ENCODE results near the gene KRTAP3-3.
"Not testable (repeated sequence)": the region's sequence is repeated elsewhere in the genome, so short reads cannot be mapped to it uniquely, and the experiment has no call there.

Gene KRTAP3-3

GRCh38 chr17:40993839-40994238 is at the start of gene KRTAP3-3:
KRTAP3-3 (minus strand) TSS chr17:40994164; CDS start chr17:40994097, 67 bp downstream.
- DNase-seq (ENCODE audit: low spot score), result no peak

GRCh38 chr17:41042953-41043352 is 49.0 kb upstream of the KRTAP3-3 start:
- DNase-seq (ENCODE audit: low spot score), result no peak

- not testable (repeated sequence) for DNase-seq (ENCODE audit: low spot score)
Observed at GRCh38 chr17:41040783-41041571, 47.0 kb upstream of the KRTAP3-3 start, which contains the start of gene KRTAP1-1. KRTAP1-1 (minus strand) TSS chr17:41041450; CDS start chr17:41041397, 53 bp downstream.

GRCh38 chr17:41037853-41038350 is 43.9 kb upstream of the KRTAP3-3 start:
- no peak for DNase-seq (ENCODE audit: low spot score)

- not testable (repeated sequence) for DNase-seq (ENCODE audit: low spot score)
Observed at GRCh38 chr17:41034346-41034935, 40.5 kb upstream of the KRTAP3-3 start, which contains the start of gene KRTAP1-3. KRTAP1-3 (minus strand) TSS chr17:41034874; CDS start chr17:41034821, 53 bp downstream.

- no peak for DNase-seq (ENCODE audit: low spot score)
Observed at GRCh38 chr17:41029633-41030245, 35.8 kb upstream of the KRTAP3-3 start, which contains the start of gene KRTAP1-4. KRTAP1-4 (minus strand) TSS chr17:41030195; CDS start chr17:41030078, 117 bp downstream.

- no peak for DNase-seq (ENCODE audit: low spot score)
Observed at GRCh38 chr17:41026715-41027471, 32.9 kb upstream of the KRTAP3-3 start, which contains the start of gene KRTAP1-5. KRTAP1-5 (minus strand) TSS chr17:41027208; CDS start chr17:41027155, 53 bp downstream.

GRCh38 chr17:41024697-41025096 is 30.7 kb upstream of the KRTAP3-3 start:
- DNase-seq (ENCODE audit: low spot score), result no peak

GRCh38 chr17:41020336-41020735 is 26.4 kb upstream of the KRTAP3-3 start:
- DNase-seq (ENCODE audit: low spot score), result no peak

GRCh38 chr17:41019415-41019814 is 25.5 kb upstream of the KRTAP3-3 start:
- no peak for DNase-seq (ENCODE audit: low spot score)

GRCh38 chr17:41018541-41018940 is 24.6 kb upstream of the KRTAP3-3 start:
- DNase-seq (ENCODE audit: low spot score), result no peak

- DNase-seq (ENCODE audit: low spot score), result no peak
Observed at GRCh38 chr17:41016578-41017215, 22.7 kb upstream of the KRTAP3-3 start.

GRCh38 chr17:41015454-41015853 is 21.5 kb upstream of the KRTAP3-3 start:
- DNase-seq (ENCODE audit: low spot score), result no peak

GRCh38 chr17:41013606-41014005 is 19.6 kb upstream of the KRTAP3-3 start:
- no peak for DNase-seq (ENCODE audit: low spot score)

- DNase-seq (ENCODE audit: low spot score), result no peak
Observed at GRCh38 chr17:41013181-41013580, 19.2 kb upstream of the KRTAP3-3 start.

GRCh38 chr17:41012326-41013120 is 18.6 kb upstream of the KRTAP3-3 start:
- DNase-seq (ENCODE audit: low spot score), result no peak

GRCh38 chr17:41010441-41010840 is 16.5 kb upstream of the KRTAP3-3 start:
- DNase-seq (ENCODE audit: low spot score), result no peak

- no peak for DNase-seq (ENCODE audit: low spot score)
Observed at GRCh38 chr17:41009936-41010335, 16.0 kb upstream of the KRTAP3-3 start.

- DNase-seq (ENCODE audit: low spot score), result no peak
Observed at GRCh38 chr17:41009301-41009760, 15.4 kb upstream of the KRTAP3-3 start.

- no peak for DNase-seq (ENCODE audit: low spot score)
Observed at GRCh38 chr17:41008811-41009210, 14.8 kb upstream of the KRTAP3-3 start, which contains the start of gene KRTAP3-1. KRTAP3-1 (minus strand) TSS chr17:41009128; CDS start chr17:41009074, 54 bp downstream.

All from germinal center (tissue), 1 donor.